ENCODE results near the gene TCF7. TPM values are rescaled to one million over a fixed set of nuclear protein-coding genes. Genes with fewer than 3 reads are reported as not detected.
"Not testable (repeated sequence)": the region's sequence is repeated elsewhere in the genome, so short reads cannot be mapped to it uniquely, and the experiment has no call there.

Gene TCF7
- total RNA-seq, 1 donor from 2014 or later, result 7.0 TPM

- H3K4me1 ChIP-seq, result peaks cover 24% of the 10 kb centered on the region
- peaks cover 79% of the 10 kb centered on the region for H3K36me3 ChIP-seq
- H3K27me3 ChIP-seq, result no peaks in the 10 kb centered on the region
- DNase-seq, result no peak
- no peak for ATAC-seq
- H3K4me3 ChIP-seq, result no peak overlapping the region
- TF ChIP-seq CTCF (IDR thresholded peaks at IDR 0.05), result no peak
- H3K27ac ChIP-seq, result no peak overlapping the region
- no peaks in the 10 kb centered on the region for H3K9me3 ChIP-seq
- intact Hi-C loops (cut with DNase I), result no loop called here
These were observed 37.2 kb downstream of the TCF7 start for GRCh38 chr5:134151723-134152122.

- intact Hi-C loops (cut with DNase I); H3K9me3 ChIP-seq; ATAC-seq; H3K27me3 ChIP-seq; H3K27ac ChIP-seq; H3K4me3 ChIP-seq: not testable (repeated sequence)
- H3K36me3 ChIP-seq, result peaks cover 84% of the 10 kb centered on the region
- peaks cover 24% of the 10 kb centered on the region for H3K4me1 ChIP-seq
- DNase-seq, result peak; percentile 21
These were observed 37.8 kb downstream of the TCF7 start for GRCh38 chr5:134152173-134152832.

- no peak for TF ChIP-seq CTCF (IDR thresholded peaks at IDR 0.05)
- Histone ChIP-seq H3K27me3 (no peaks in the 10 kb centered on the region), H3K4me3 (no peak overlapping the region), H3K9me3 (no peaks in the 10 kb centered on the region), H3K27ac (no peak overlapping the region), H3K4me1 (peaks cover 24% of the 10 kb centered on the region), H3K36me3 (peaks cover 94% of the 10 kb centered on the region)
- intact Hi-C loops (cut with DNase I), result no loop called here
- DNase-seq, result no peak
- ATAC-seq, result no peak
These were observed 38.8 kb downstream of the TCF7 start for GRCh38 chr5:134153241-134153640.

- ATAC-seq (no peak), DNase-seq (no peak)
- intact Hi-C loops (cut with DNase I), result no loop called here
- TF ChIP-seq CTCF (IDR thresholded peaks at IDR 0.05), result no peak
- H3K27me3 ChIP-seq, result no peaks in the 10 kb centered on the region
- H3K4me3 ChIP-seq, result no peak overlapping the region
- H3K4me1 ChIP-seq, result peaks cover 24% of the 10 kb centered on the region
- H3K36me3 ChIP-seq, result peaks cover 96% of the 10 kb centered on the region
- no peak overlapping the region for H3K27ac ChIP-seq
- H3K9me3 ChIP-seq, result no peaks in the 10 kb centered on the region
These were observed 39.2 kb downstream of the TCF7 start for GRCh38 chr5:134153657-134154056.

GRCh38 chr5:134161513-134162395 lies 47.3 kb downstream of the TCF7 start:
- Histone ChIP-seq H3K9me3 (no peaks in the 10 kb centered on the region), H3K27ac (no peak overlapping the region), H3K27me3 (no peaks in the 10 kb centered on the region), H3K36me3 (peaks cover 95% of the 10 kb centered on the region), H3K4me3 (no peak overlapping the region), H3K4me1 (no peaks in the 10 kb centered on the region)
- no peak for TF ChIP-seq CTCF (IDR thresholded peaks at IDR 0.05)
- intact Hi-C loops (cut with DNase I), result no loop called here
- DNase-seq (no peak), ATAC-seq (no peak)

GRCh38 chr5:134162592-134162991 lies 48.1 kb downstream of the TCF7 start:
- intact Hi-C loops (cut with DNase I), result no loop called here
- DNase-seq (no peak), ATAC-seq (no peak)
- no peaks in the 10 kb centered on the region for H3K4me1 ChIP-seq
- H3K36me3 ChIP-seq, result peaks cover 95% of the 10 kb centered on the region
- no peak overlapping the region for H3K4me3 ChIP-seq
- H3K9me3 ChIP-seq, result no peaks in the 10 kb centered on the region
- H3K27me3 ChIP-seq, result no peaks in the 10 kb centered on the region
- no peak overlapping the region for H3K27ac ChIP-seq
- no peak for TF ChIP-seq CTCF (IDR thresholded peaks at IDR 0.05)

Data from upper lobe of right lung (tissue), 1 donor.